GM19023 (cell line): ENCODE measurements around the gene ZNF474.

ENCODE experiments used
- ATAC-seq: cut with Tn5 transposase; IDR thresholded peaks from one replicate; pipeline ENCODE4 v1.9.1; 2021; ENCODE audit warnings: mild to moderate bottlenecking, moderate library complexity; ENCODE audit not compliant: unreplicated experiment

The ZNF474 gene

GRCh38 chr5:122114501-122114900 lies 14.8 kb upstream of the ZNF474 start:
- no peak for ATAC-seq

- no peak for ATAC-seq
These were observed 10.9 kb upstream of the ZNF474 start for GRCh38 chr5:122118356-122118948.

- ATAC-seq = no peak
These were observed 10.1 kb upstream of the ZNF474 start for GRCh38 chr5:122119205-122119604.

- ATAC-seq = no peak
These were observed 8.9 kb upstream of the ZNF474 start for GRCh38 chr5:122120493-122120892.

GRCh38 chr5:122120957-122121356 lies 8.4 kb upstream of the ZNF474 start:
- ATAC-seq = no peak

GRCh38 chr5:122121479-122122465 lies 7.6 kb upstream of the ZNF474 start:
- no peak for ATAC-seq

GRCh38 chr5:122124766-122125165 lies 4.6 kb upstream of the ZNF474 start:
- ATAC-seq = no peak

- ATAC-seq = no peak
These were observed 3.1 kb upstream of the ZNF474 start for GRCh38 chr5:122126177-122126755.

GRCh38 chr5:122126756-122127321 lies 2.5 kb upstream of the ZNF474 start:
- ATAC-seq = no peak

- ATAC-seq = no peak
These were observed 806 bp downstream of the ZNF474 start for GRCh38 chr5:122130152-122130551.

- ATAC-seq = no peak
These were observed 8.4 kb downstream of the ZNF474 start for GRCh38 chr5:122137702-122138101.

- ATAC-seq = no peak
These were observed 9.0 kb downstream of the ZNF474 start for GRCh38 chr5:122138356-122138755.

- ATAC-seq = no peak
These were observed 11.6 kb downstream of the ZNF474 start for GRCh38 chr5:122140900-122141299.

- ATAC-seq = no peak
These were observed 12.4 kb downstream of the ZNF474 start for GRCh38 chr5:122141751-122142150.

GRCh38 chr5:122142480-122143164 lies 13.3 kb downstream of the ZNF474 start:
- ATAC-seq = no peak

- ATAC-seq = no peak
These were observed 14.9 kb downstream of the ZNF474 start for GRCh38 chr5:122144236-122144635.

- no peak for ATAC-seq
These were observed 16.6 kb downstream of the ZNF474 start for GRCh38 chr5:122145906-122146305.

GRCh38 chr5:122149321-122150090 lies 20.2 kb downstream of the ZNF474 start:
- ATAC-seq = no peak

GRCh38 chr5:122150215-122150614 lies 20.9 kb downstream of the ZNF474 start:
- no peak for ATAC-seq

GRCh38 chr5:122151640-122152039 lies 22.3 kb downstream of the ZNF474 start:
- no peak for ATAC-seq
